RWPE2 (cell line): ENCODE data around the gene EAF1.

Experiments used
- ATAC-seq: fragments of 200-7000 bp; cut with Tn5 transposase; 3 replicates; pipeline ENCODE4 v1.9.1; 2021; ENCODE audit warnings: low read depth
- DNase-seq: peaks from one replicate; pipeline ENCODE4 v3.0.0-alpha.2; 2020; ENCODE audit warnings: low spot score
- H3K27ac ChIP-seq: fragments of 450-650 bp; 2 replicates; pipeline ENCODE4 v1.5.1; 2017; ENCODE audit warnings: mild to moderate bottlenecking; ENCODE audit not compliant: poor library complexity, severe bottlenecking
- H3K27me3 ChIP-seq: fragments of 250-450 bp; sonication (Bioruptor Pico); 2 replicates; pipeline ENCODE4 v1.5.1; 2021; ENCODE audit warnings: mild to moderate bottlenecking, moderate library complexity; ENCODE audit not compliant: insufficient read depth, poor library complexity, severe bottlenecking
- H3K36me3 ChIP-seq: fragments of 250-450 bp; sonication (Bioruptor Pico); 2 replicates; pipeline ENCODE4 v1.5.1; 2020; ENCODE audit warnings: low read depth, mild to moderate bottlenecking, moderate library complexity
- H3K4me1 ChIP-seq: fragments of 250-450 bp; sonication (Bioruptor Pico); 2 replicates; pipeline ENCODE4 v1.5.1; 2021; ENCODE audit warnings: mild to moderate bottlenecking, moderate library complexity; ENCODE audit not compliant: insufficient read depth, poor library complexity, severe bottlenecking
- H3K4me3 ChIP-seq: fragments of 250-450 bp; sonication (Bioruptor Pico); 2 replicates; pipeline ENCODE4 v1.5.1; 2021; ENCODE audit warnings: mild to moderate bottlenecking, moderate library complexity; ENCODE audit not compliant: severe bottlenecking
- H3K9me3 ChIP-seq: fragments of 250-450 bp; sonication (Bioruptor Pico); 2 replicates; pipeline ENCODE4 v1.5.1; 2021; ENCODE audit warnings: mild to moderate bottlenecking, moderate library complexity; ENCODE audit not compliant: severe bottlenecking
- CTCF ChIP-seq: fragments of 450-650 bp; IDR thresholded peaks from one replicate; pipeline ENCODE4 v1.5.1; 2017; ENCODE audit warnings: mild to moderate bottlenecking, moderate library complexity; ENCODE audit not compliant: poor library complexity, severe bottlenecking

The EAF1 gene

GRCh38 chr3:15443826-15444524, 16.6 kb downstream of the EAF1 start:
- Histone ChIP-seq H3K4me1 (peaks cover 21% of the 10 kb centered on the region), H3K9me3 (no peaks in the 10 kb centered on the region), H3K4me3 (no peak overlapping the region), H3K27ac (no peak overlapping the region), H3K27me3 (no peaks in the 10 kb centered on the region), H3K36me3 (peaks cover 38% of the 10 kb centered on the region)
- no peak for DNase-seq
- ATAC-seq = no peak
- TF ChIP-seq CTCF = no peak

- no peak for DNase-seq
- H3K27ac ChIP-seq = no peak overlapping the region
- no peaks in the 10 kb centered on the region for H3K9me3 ChIP-seq
- H3K4me3 ChIP-seq = no peak overlapping the region
- no peak for ATAC-seq
- no peaks in the 10 kb centered on the region for H3K27me3 ChIP-seq
- no peaks in the 10 kb centered on the region for H3K36me3 ChIP-seq
- H3K4me1 ChIP-seq = no peaks in the 10 kb centered on the region
- no peak for TF ChIP-seq CTCF
Measured at GRCh38 chr3:15449489-15450224, 22.3 kb downstream of the EAF1 start.

- Histone ChIP-seq H3K27me3 (no peaks in the 10 kb centered on the region), H3K4me3 (no peak overlapping the region), H3K9me3 (no peaks in the 10 kb centered on the region), H3K36me3 (no peaks in the 10 kb centered on the region), H3K27ac (no peak overlapping the region), H3K4me1 (no peaks in the 10 kb centered on the region)
- ATAC-seq = no peak
- no peak for TF ChIP-seq CTCF
- no peak for DNase-seq
Measured at GRCh38 chr3:15450438-15451215, 23.2 kb downstream of the EAF1 start.

- Histone ChIP-seq H3K4me3 (no peak overlapping the region), H3K27ac (no peak overlapping the region), H3K9me3 (no peaks in the 10 kb centered on the region), H3K4me1 (no peaks in the 10 kb centered on the region), H3K27me3 (no peaks in the 10 kb centered on the region), H3K36me3 (no peaks in the 10 kb centered on the region)
- DNase-seq = no peak
- ATAC-seq = no peak
- TF ChIP-seq CTCF = no peak
Measured at GRCh38 chr3:15451216-15452113, 24.1 kb downstream of the EAF1 start.
